ENCODE data around the gene SRSF11.

- no peak for TF ChIP-seq CTCF (IDR thresholded peaks at IDR 0.05; ENCODE audit: low read depth, low read length, poor library complexity, severe bottlenecking)
- no peak for TF ChIP-seq EZH2phosphoT487 (IDR thresholded peaks at IDR 0.05; ENCODE audit: borderline replicate concordance, low read length)
Observed at GRCh38 chr1:70234733-70235132, 13.6 kb downstream of the SRSF11 start.

All from DOHH2 (cell line).